Measurements from ENCODE around the gene ANTXR2. TPM values are rescaled to one million over a fixed set of nuclear protein-coding genes. Genes with fewer than 3 reads are reported as not detected.

ANTXR2 gene
- total and polyA plus RNA-seq, 2 of the 13 experiments (the other 11 are each of a cell fraction or from before 2014, with no cell fraction given) = 4.6 to 14.5 TPM

DNA sequence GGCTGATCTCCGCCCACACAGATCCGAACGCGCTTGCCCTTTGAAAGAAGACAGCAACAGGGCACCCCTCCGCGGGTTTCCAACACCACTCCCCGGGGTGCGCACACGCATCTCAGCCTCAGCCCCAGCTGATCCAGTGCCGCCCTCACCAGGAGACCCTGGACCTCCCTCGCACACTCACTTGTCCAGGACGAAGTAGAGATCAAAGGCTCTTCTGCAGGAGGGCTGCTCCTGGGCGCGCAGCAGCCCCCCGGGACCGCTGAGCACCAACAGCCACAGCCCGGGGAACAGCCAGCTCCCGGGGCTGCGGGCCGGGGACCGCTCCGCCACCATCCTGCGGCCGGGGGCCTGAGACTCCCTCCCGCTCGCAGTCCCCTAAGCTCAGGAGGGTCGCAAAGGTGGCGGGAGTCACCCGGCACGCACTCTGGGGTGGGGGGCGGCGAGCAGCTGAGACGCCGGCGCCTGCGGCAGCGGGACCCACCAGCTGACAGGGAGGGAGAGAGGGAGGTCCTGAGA, 743 bp downstream of the ANTXR2 start (continued):
- TF ChIP-seq, protein P1, sequence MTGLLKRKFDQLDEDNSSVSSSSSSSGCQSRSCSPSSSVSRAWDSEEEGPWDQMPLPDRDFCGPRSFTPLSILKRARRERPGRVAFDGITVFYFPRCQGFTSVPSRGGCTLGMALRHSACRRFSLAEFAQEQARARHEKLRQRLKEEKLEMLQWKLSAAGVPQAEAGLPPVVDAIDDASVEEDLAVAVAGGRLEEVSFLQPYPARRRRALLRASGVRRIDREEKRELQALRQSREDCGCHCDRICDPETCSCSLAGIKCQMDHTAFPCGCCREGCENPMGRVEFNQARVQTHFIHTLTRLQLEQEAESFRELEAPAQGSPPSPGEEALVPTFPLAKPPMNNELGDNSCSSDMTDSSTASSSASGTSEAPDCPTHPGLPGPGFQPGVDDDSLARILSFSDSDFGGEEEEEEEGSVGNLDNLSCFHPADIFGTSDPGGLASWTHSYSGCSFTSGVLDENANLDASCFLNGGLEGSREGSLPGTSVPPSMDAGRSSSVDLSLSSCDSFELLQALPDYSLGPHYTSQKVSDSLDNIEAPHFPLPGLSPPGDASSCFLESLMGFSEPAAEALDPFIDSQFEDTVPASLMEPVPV (CRISPR knock-in tag; IDR thresholded peaks at IDR 0.05) = 0 out of 2 replicates have a peak, but pooled peaks have one; percentile 40
- TF ChIP-seq ZBTB1 (CRISPR knock-in tag; IDR thresholded peaks at IDR 0.05; ENCODE audit: borderline replicate concordance) = no peak
- TF ChIP-seq EED (CRISPR knock-in tag; IDR thresholded peaks at IDR 0.05) = 0 out of 2 replicates have a peak, but pooled peaks have one; percentile 9
- TF ChIP-seq, protein P2, sequence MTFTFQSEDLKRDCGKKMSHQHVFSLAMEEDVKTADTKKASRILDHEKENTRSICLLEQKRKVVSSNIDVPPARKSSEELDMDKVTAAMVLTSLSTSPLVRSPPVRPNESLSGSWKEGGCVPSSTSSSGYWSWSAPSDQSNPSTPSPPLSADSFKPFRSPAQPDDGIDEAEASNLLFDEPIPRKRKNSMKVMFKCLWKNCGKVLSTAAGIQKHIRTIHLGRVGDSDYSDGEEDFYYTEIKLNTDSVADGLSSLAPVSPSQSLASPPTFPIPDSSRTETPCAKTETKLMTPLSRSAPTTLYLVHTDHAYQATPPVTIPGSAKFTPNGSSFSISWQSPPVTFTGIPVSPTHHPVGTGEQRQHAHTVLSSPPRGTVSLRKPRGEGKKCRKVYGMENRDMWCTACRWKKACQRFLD (CRISPR knock-in tag; IDR thresholded peaks at IDR 0.05; ENCODE audit: borderline replicate concordance) = 0 out of 2 replicates have a peak, but pooled peaks have one; percentile 26
- no peak for TF ChIP-seq RORA (CRISPR knock-in tag; IDR thresholded peaks at IDR 0.05)
- no peak for TF ChIP-seq ZNF839 (CRISPR knock-in tag; IDR thresholded peaks at IDR 0.05; ENCODE audit: borderline replicate concordance)
- TF ChIP-seq NONO (IDR thresholded peaks at IDR 0.05) = no peak
- TF ChIP-seq NONO (CRISPR knock-in tag; conservative IDR thresholded peaks at IDR 0.05) = peak; percentile 27; the same call in 1 of the 2 replicates
- peak; percentile 57; the same call in 1 of the 2 replicates for TF ChIP-seq ZNF737 (CRISPR knock-in tag; IDR thresholded peaks at IDR 0.05; ENCODE audit: borderline replicate concordance)
- TF ChIP-seq NR2C2 (CRISPR knock-in tag; IDR thresholded peaks at IDR 0.05; ENCODE audit: borderline replicate concordance) = no peak
- TF ChIP-seq TFAP4 (IDR thresholded peaks at IDR 0.05; ENCODE audit: borderline replicate concordance, low read depth) = peak; percentile 65; the same call in 1 of the 2 replicates
- no peak for TF ChIP-seq ZIK1 (CRISPR knock-in tag; IDR thresholded peaks at IDR 0.05; ENCODE audit: borderline replicate concordance, low read depth)
- TF ChIP-seq, protein P3, sequence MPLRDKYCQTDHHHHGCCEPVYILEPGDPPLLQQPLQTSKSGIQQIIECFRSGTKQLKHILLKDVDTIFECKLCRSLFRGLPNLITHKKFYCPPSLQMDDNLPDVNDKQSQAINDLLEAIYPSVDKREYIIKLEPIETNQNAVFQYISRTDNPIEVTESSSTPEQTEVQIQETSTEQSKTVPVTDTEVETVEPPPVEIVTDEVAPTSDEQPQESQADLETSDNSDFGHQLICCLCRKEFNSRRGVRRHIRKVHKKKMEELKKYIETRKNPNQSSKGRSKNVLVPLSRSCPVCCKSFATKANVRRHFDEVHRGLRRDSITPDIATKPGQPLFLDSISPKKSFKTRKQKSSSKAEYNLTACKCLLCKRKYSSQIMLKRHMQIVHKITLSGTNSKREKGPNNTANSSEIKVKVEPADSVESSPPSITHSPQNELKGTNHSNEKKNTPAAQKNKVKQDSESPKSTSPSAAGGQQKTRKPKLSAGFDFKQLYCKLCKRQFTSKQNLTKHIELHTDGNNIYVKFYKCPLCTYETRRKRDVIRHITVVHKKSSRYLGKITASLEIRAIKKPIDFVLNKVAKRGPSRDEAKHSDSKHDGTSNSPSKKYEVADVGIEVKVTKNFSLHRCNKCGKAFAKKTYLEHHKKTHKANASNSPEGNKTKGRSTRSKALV (CRISPR knock-in tag; IDR thresholded peaks at IDR 0.05) = peak; percentile 43; the same call in 1 of the 2 replicates
- no peak for TF ChIP-seq NR2F6 (IDR thresholded peaks at IDR 0.05)
- no peak for TF ChIP-seq NR2F6 (CRISPR knock-in tag; IDR thresholded peaks at IDR 0.05)
- TF ChIP-seq, protein P4, sequence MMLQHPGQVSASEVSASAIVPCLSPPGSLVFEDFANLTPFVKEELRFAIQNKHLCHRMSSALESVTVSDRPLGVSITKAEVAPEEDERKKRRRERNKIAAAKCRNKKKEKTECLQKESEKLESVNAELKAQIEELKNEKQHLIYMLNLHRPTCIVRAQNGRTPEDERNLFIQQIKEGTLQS (CRISPR knock-in tag; IDR thresholded peaks at IDR 0.05) = peak; percentile 16; the same call in 1 of the 2 replicates
- TF ChIP-seq HMGA1 (CRISPR knock-in tag; conservative IDR thresholded peaks at IDR 0.05) = no peak
- 0 out of 2 replicates have a peak, but pooled peaks have one; percentile 4 for TF ChIP-seq ZNF547 (CRISPR knock-in tag; IDR thresholded peaks at IDR 0.05)
- peak; percentile 41; the same call in 1 of the 2 replicates for TF ChIP-seq HDAC1 (CRISPR knock-in tag; IDR thresholded peaks at IDR 0.05)
- TF ChIP-seq ZNF614 (CRISPR knock-in tag; IDR thresholded peaks at IDR 0.05; ENCODE audit: borderline replicate concordance) = no peak

Data from HepG2 (cell line).